Activated B cell treated with CpG ODN at 0.5 μM for 24 hours (primary cell): ENCODE measurements around the gene TPRX2. TPM values are rescaled to one million over a fixed set of nuclear protein-coding genes. Genes with fewer than 3 reads are reported as not detected.

Experiments used
- ATAC-seq: fragments of 200-7000 bp; cut with Tn5 transposase; one replicate; pipeline ENCODE4 v1.10.0; 2021; ENCODE audit warnings: low read depth, mild to moderate bottlenecking, moderate library complexity
- CTCF ChIA-PET: fragments of 350-600 bp; sonication (Branson Sonifier 250); formaldehyde crosslinking; loops from one replicate; lab custom pipeline; 2021; ENCODE audit warnings: antibody characterized with exemption; lab: Charles Lee
- POLR2A ChIA-PET: fragments of 350-600 bp; sonication (Branson Sonifier 250); formaldehyde crosslinking; loops from one replicate; lab custom pipeline; 2021; ENCODE audit warnings: antibody characterized with exemption; lab: Charles Lee
- DNase-seq: peaks from one replicate; pipeline ENCODE4 v3.0.0; 2022
- H3K27ac Mint-ChIP-seq: one replicate; pipeline ENCODE4 v1.8.0; 2020; ENCODE audit warnings: mixed read lengths
- H3K27me3 Mint-ChIP-seq: one replicate; pipeline ENCODE4 v1.8.0; 2021; ENCODE audit warnings: mixed read lengths
- H3K36me3 Mint-ChIP-seq: one replicate; pipeline ENCODE4 v1.8.0; 2021; ENCODE audit warnings: low read depth, mixed read lengths
- H3K4me1 Mint-ChIP-seq: one replicate; pipeline ENCODE4 v1.8.0; 2021; ENCODE audit warnings: mixed read lengths
- H3K4me3 Mint-ChIP-seq: one replicate; pipeline ENCODE4 v1.8.0; 2020; ENCODE audit warnings: mild to moderate bottlenecking, mixed read lengths
- H3K9me3 Mint-ChIP-seq: one replicate; pipeline ENCODE4 v1.8.0; 2020; ENCODE audit warnings: mixed read lengths
- CTCF ChIP-seq: fragments of 200-600 bp; IDR thresholded peaks from one replicate; pipeline ENCODE4 v1.8.0; 2022; ENCODE audit warnings: antibody characterized with exemption, mild to moderate bottlenecking
- intact Hi-C: fragments of 100-400 bp; cut with micrococcal nuclease; formaldehyde crosslinking; loops from one replicate; pipeline ENCODE4 v1.15.1; 2024
- total RNA-seq: library from RNA; stranded (reverse); gene quantifications from 2 replicates; pipeline ENCODE4 v1.2.3, GENCODE V29; 2022

Gene TPRX2
- total RNA-seq, 1 donor from 2014 or later, result not detected

DNA sequence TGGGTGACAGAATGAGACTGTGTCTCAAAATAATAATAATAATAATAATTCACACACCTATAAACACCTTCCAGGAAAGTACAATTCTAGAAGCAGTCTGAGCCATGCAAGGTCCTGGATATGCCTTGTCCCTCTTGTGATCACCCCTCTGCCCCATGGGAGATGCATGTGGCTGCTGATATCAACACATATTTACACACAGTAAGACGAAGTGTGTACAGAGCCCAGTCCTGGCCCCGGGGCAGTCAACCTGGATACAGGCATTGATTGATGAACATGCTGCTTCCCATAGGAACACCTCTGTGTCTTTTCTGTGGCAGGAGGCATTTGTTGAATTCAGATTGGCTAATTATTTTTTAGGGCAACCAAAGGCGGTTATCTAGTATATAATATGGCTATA lies 23.9 kb downstream of the TPRX2 start:
- ChIA-PET POLR2A (no interaction called here), CTCF (no interaction called here)
- intact Hi-C loops, result no loop called here
- Mint-ChIP-seq H3K27ac (no peak overlapping the region), H3K27me3 (peaks cover 5% of the 10 kb centered on the region), H3K4me3 (no peak overlapping the region), H3K9me3 (peaks cover 2% of the 10 kb centered on the region), H3K4me1 (no peaks in the 10 kb centered on the region), H3K36me3 (no peaks in the 10 kb centered on the region)
- DNase-seq (no peak), ATAC-seq (no peak)
- no peak for TF ChIP-seq CTCF

- H3K36me3 Mint-ChIP-seq, result no peaks in the 10 kb centered on the region
- no peaks in the 10 kb centered on the region for H3K9me3 Mint-ChIP-seq
- no peak overlapping the region for H3K4me3 Mint-ChIP-seq
- POLR2A ChIA-PET, result no interaction called here
- DNase-seq (no peak), ATAC-seq (no peak)
- no peak overlapping the region for H3K27ac Mint-ChIP-seq
- no peaks in the 10 kb centered on the region for H3K4me1 Mint-ChIP-seq
- peaks cover 4% of the 10 kb centered on the region for H3K27me3 Mint-ChIP-seq
- CTCF ChIA-PET, result no interaction called here
- no peak for TF ChIP-seq CTCF
- intact Hi-C loops, result no loop called here
These were observed 26.0 kb downstream of the TPRX2 start for GRCh38 chr19:47885067-47885463.

- POLR2A ChIA-PET, result no interaction called here
- no peak within 1 kb of the TSS for H3K4me3 Mint-ChIP-seq
- DNase-seq (no peak), ATAC-seq (no peak)
- no peak for TF ChIP-seq CTCF
- CTCF ChIA-PET, result no interaction called here
- no peak within 1 kb of the TSS for H3K27ac Mint-ChIP-seq
- H3K9me3 Mint-ChIP-seq, result no peaks in the 10 kb centered on the region
- no peaks in the 10 kb centered on the region for H3K36me3 Mint-ChIP-seq
- intact Hi-C loops, result no loop called here
- H3K4me1 Mint-ChIP-seq, result no peaks in the 10 kb centered on the region
- H3K27me3 Mint-ChIP-seq, result peaks cover 4% of the 10 kb centered on the region
These were observed 27.1 kb downstream of the TPRX2 start, which contains the start of gene SULT2A1 for GRCh38 chr19:47886010-47886559. Gene SULT2A1, minus strand, starts transcription at chr19:47886315. Its CDS starts 58 bp downstream, at chr19:47886257.

DNA sequence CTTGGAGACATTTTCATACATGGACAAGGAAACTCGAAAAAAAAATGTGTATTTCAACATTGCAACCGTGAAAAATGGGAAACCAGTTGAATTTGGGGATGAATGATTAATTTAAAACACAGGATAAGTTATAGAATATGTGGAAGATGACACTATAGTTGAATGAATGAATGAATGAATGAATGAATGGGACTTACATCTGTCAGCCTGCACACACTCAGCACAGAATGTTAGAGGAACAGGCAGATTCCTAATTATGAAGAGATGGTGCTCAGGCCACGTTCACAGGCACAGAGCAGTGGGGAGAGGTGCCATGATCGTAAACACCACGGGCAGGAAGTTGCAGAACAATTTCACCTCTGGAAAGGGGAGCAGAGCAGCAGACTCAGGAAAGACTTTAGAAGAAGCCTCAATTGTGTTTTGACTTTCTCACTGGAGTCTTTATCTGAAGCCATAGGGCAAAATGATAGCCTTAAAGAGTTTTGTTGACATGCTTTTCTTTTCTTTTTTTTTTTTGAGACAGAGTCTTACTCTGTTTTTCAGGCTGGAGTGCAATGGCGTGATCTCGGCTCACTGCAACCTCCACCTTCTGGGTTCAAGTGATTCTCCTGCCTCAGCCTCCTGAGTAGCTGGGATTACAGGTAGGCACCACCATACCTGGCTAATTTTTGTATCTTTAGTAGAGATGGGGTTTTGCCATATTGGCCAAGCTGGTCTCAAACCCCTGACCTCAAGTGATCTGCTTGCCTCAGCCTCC lies 32.0 kb downstream of the TPRX2 start:
- Mint-ChIP-seq H3K27ac (no peak overlapping the region), H3K36me3 (no peaks in the 10 kb centered on the region), H3K9me3 (peaks cover 7% of the 10 kb centered on the region), H3K4me1 (no peaks in the 10 kb centered on the region), H3K27me3 (no peaks in the 10 kb centered on the region), H3K4me3 (no peak overlapping the region)
- intact Hi-C loops, result no loop called here
- ATAC-seq (no peak), DNase-seq (no peak)
- CTCF ChIA-PET, result no interaction called here
- POLR2A ChIA-PET, result no interaction called here
- TF ChIP-seq CTCF, result no peak

GRCh38 chr19:47891622-47891922 lies 32.5 kb downstream of the TPRX2 start:
- no peak for DNase-seq
- H3K27me3 Mint-ChIP-seq, result no peaks in the 10 kb centered on the region
- ATAC-seq, result no peak
- peaks cover 7% of the 10 kb centered on the region for H3K9me3 Mint-ChIP-seq
- H3K4me1 Mint-ChIP-seq, result no peaks in the 10 kb centered on the region
- intact Hi-C loops, result no loop called here
- H3K36me3 Mint-ChIP-seq, result no peaks in the 10 kb centered on the region
- H3K4me3 Mint-ChIP-seq, result no peak overlapping the region
- TF ChIP-seq CTCF, result no peak
- no peak overlapping the region for H3K27ac Mint-ChIP-seq
- POLR2A ChIA-PET, result no interaction called here
- CTCF ChIA-PET, result no interaction called here
